Muscle of leg (tissue), 16 donors: ENCODE measurements around the gene FOXP3. TPM values are rescaled to one million over a fixed set of nuclear protein-coding genes. Genes with fewer than 3 reads are reported as not detected.
"Not testable (repeated sequence)": the region's sequence is repeated elsewhere in the genome, so short reads cannot be mapped to it uniquely, and the experiment has no call there.

Experiments used
- DNase-seq: peaks from one replicate; pipeline ENCODE4 v3.0.0; 2013
- H3K27ac ChIP-seq: one replicate; pipeline ENCODE4 v1.5.1; 2013; ENCODE audit warnings: mild to moderate bottlenecking, low read length, control low read depth
- H3K27me3 ChIP-seq: one replicate; pipeline ENCODE4 v1.6.1; 2013; ENCODE audit warnings: low read length; ENCODE audit not compliant: control insufficient read depth, insufficient read depth
- H3K36me3 ChIP-seq: one replicate; pipeline ENCODE4 v1.6.1; 2013; ENCODE audit warnings: low read length; ENCODE audit not compliant: control insufficient read depth, insufficient read depth
- H3K4me1 ChIP-seq: one replicate; pipeline ENCODE4 v1.6.1; 2013; ENCODE audit warnings: low read length; ENCODE audit not compliant: control insufficient read depth, insufficient read depth
- H3K4me3 ChIP-seq: one replicate; pipeline ENCODE4 v1.5.1; 2013; ENCODE audit warnings: low read length, control low read depth
- H3K9me3 ChIP-seq: replicated peaks from 2 replicates; pipeline ENCODE4 v1.6.1; 2013; ENCODE audit warnings: low read depth, low read length; ENCODE audit not compliant: control insufficient read depth
- WGBS: methylation state at CpG from one replicate; pipeline ENCODE4 v1.1.5; 2013; ENCODE audit warnings: missing lambda C conversion rate; ENCODE audit not compliant: insufficient coverage; 5-methylcytosine and 5-hydroxymethylcytosine counted together
- long read RNA-seq, 11 donors: transcript quantifications; one replicate each; lab custom pipeline, GENCODE V29; 2026
- polyA plus RNA-seq, 8 donors: library from polyadenylated mRNA; unstranded; fragments of 120-200 nt; gene quantifications; one replicate each; pipeline versions ENCODE4 v1.2.1 to v1.2.3, GENCODE V29; 2013; ENCODE audit warnings: inconsistent platforms in 1 of 8, low replicate concordance in 1 of 8; ENCODE audit not compliant: insufficient read length in 8 of 8, insufficient read depth in 1 of 8
- total RNA-seq: library from RNA; stranded (reverse); fragments of 120-200 nt; gene quantifications from one replicate; pipeline ENCODE4 v1.2.4, GENCODE V29; 2013

FOXP3 gene, protein sequence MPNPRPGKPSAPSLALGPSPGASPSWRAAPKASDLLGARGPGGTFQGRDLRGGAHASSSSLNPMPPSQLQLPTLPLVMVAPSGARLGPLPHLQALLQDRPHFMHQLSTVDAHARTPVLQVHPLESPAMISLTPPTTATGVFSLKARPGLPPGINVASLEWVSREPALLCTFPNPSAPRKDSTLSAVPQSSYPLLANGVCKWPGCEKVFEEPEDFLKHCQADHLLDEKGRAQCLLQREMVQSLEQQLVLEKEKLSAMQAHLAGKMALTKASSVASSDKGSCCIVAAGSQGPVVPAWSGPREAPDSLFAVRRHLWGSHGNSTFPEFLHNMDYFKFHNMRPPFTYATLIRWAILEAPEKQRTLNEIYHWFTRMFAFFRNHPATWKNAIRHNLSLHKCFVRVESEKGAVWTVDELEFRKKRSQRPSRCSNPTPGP
- total RNA-seq: 0.04 TPM
- under 1 TPM; 0.24 to 0.68 (median 0.54) TPM for polyA plus RNA-seq
- long read RNA-seq, donor 1: 0 reads
- long read RNA-seq, donor 2: 0 reads
- long read RNA-seq, donor 3: 0 reads
- long read RNA-seq, donor 4: 0 reads
- long read RNA-seq, donor 5: 0 reads
- long read RNA-seq, donor 6: 0 reads
- long read RNA-seq, donor 7: 0 reads
- long read RNA-seq, donor 8: 0 reads
- long read RNA-seq, donor 9: 0 reads
- long read RNA-seq, donor 10: 0 reads
- long read RNA-seq, donor 11: 0 reads

DNA sequence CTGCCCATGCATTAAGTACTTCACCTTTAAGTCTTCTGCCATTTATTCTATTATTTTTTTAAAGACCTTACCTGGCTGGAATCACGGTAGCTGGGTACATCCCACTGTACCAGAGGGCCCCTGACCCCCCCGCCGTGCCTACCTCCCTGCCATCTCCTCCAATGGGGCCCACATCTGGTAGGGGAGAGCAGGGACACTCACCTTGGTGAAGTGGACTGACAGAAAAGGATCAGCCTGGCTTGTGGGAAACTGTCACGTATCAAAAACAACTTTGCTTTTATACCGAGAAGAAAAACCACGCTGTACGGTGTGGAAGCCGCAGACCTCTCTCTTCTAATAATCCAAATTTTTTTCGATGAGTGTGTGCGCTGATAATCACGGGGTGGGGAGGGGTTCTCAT lies at the start of gene FOXP3:
TSS of gene FOXP3 (minus strand) at position 251 of the 400 bp plus-strand sequence. CDS start 6,205 bp downstream, outside the sequence.
- Histone ChIP-seq H3K36me3 (no peaks in the 10 kb centered on the region), H3K9me3 (no peaks in the 10 kb centered on the region), H3K4me1 (no peaks in the 10 kb centered on the region), H3K27ac (no peak within 1 kb of the TSS), H3K27me3 (no peaks in the 10 kb centered on the region), H3K4me3 (no peak within 1 kb of the TSS)
- no peak for DNase-seq
- WGBS: 90% methylated on average over 2 of the region's 11 CpGs

DNA sequence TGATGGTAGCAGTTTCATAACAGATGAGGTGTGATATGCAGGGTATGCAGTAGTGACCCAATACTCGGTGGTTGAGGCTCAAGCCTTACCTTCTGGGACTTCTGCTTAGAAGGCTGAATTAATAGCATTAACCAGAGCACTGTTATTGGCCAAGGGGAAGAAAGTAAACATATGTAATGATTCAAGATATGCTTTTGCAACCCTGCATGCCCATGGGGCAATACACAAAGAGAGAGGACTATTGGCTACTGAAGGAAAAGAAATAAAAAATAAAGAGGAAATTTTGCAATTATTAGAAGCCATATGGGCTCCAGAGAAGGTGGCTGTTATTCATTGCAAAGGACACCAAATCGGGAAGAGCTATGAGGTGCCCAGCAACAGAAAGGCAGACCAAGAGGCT lies 47.7 kb upstream of the FOXP3 start:
- no peak for DNase-seq
- Histone ChIP-seq H3K9me3 (no peaks in the 10 kb centered on the region), H3K27ac (no peak overlapping the region), H3K4me1 (peaks cover 5% of the 10 kb centered on the region), H3K36me3 (no peaks in the 10 kb centered on the region), H3K27me3 (peaks cover 2% of the 10 kb centered on the region), H3K4me3 (no peak overlapping the region)
- WGBS: 74% methylated on average over 2 of the region's 2 CpGs

DNA sequence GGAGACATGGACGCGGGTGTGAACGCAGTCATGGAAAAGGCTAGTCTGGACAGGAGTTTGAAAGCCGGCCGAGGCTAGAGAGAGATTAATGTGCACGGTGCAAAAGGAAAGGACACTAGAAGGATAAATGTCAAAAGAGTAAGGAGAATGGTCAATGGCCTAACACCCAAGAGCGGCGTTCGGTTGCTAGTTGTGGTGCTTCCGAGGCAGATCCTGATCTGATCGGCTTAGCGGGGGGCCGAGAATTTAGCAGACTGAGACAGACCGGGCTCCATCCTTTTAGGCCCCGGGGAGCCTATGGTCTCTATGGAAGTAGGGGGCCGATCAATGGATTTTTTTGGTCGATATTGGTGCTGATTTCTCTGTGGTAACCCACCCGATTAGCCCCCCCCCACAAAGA lies 45.9 kb upstream of the FOXP3 start:
- Histone ChIP-seq H3K9me3 (no peaks in the 10 kb centered on the region), H3K36me3 (no peaks in the 10 kb centered on the region), H3K4me1 (peaks cover 5% of the 10 kb centered on the region), H3K27ac (no peak overlapping the region), H3K27me3 (peaks cover 2% of the 10 kb centered on the region), H3K4me3 (no peak overlapping the region)
- no peak for DNase-seq
- 73% methylated on average over 13 of the region's 18 CpGs for WGBS

DNA sequence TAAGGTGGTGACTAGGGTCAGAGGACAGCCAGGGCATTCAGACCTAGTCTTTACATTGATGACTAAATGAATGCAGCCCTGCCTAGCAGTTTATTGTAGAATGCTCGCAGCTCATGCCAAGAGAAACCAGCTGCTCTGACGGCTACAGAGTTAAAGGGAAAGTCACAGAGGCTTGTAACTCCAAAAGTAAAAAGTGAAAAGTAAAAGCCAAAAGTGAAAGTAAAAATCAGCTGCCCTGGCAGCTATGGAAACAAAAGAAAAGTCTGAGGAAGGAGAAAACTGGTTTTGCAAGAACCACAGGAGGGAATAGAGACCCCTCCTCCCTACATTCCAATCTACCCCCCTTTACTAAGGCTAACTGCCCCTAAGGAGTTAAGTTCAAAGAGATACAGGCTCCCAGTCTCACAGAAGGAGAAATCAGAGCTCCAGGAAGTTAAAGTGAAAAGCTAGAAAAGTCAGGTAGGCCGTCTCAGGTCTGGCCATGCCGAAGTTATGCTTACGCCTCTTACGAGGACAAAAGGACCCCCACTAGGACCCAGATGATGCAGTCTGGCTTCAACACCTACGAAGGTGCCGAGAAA lies 45.0 kb upstream of the FOXP3 start:
- Histone ChIP-seq H3K27me3 (peaks cover 2% of the 10 kb centered on the region), H3K4me1 (peaks cover 5% of the 10 kb centered on the region), H3K4me3 (peak overlapping the region; percentile 19), H3K36me3 (no peaks in the 10 kb centered on the region), H3K27ac (no peak overlapping the region), H3K9me3 (no peaks in the 10 kb centered on the region)
- 24% methylated on average over 3 of the region's 8 CpGs for WGBS
- peak; percentile 55 for DNase-seq

DNA sequence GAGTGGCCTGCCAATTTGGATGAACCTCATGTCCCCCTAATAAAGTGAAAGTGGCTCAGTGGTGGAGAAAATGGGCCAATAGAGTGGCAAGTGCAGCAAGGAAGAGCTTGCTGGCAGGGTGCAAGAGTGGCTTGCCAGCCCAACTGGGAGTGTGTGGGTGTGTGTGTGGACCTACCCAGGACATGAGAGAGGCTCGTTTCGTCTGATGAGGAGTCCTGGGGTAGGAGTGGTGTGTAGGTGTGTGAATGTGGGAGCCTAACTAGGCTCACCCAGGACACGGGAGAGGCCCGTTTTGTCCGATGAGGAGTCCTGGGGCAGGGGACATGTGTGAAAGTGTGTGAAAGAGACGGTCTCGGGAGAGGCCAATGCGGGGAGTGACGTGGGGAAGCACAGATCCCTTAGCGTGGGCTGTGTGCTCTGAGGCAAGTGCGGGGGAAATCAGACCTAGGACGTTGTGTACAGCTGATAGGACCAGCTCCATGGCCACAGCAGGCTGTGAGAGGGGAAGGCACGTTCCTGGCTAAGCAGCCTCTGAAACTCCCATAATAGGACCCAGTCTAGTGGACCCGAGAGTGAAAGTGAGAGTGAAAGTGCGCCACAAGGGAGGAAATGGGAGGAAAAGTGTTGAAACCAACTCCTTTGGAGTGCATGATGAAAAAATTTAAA lies 44.2 kb upstream of the FOXP3 start:
- Histone ChIP-seq H3K9me3 (no peaks in the 10 kb centered on the region), H3K27me3 (peaks cover 2% of the 10 kb centered on the region), H3K4me1 (peaks cover 5% of the 10 kb centered on the region), H3K27ac (no peak overlapping the region), H3K36me3 (no peaks in the 10 kb centered on the region), H3K4me3 (no peak overlapping the region)
- WGBS: 63% methylated on average over 13 of the region's 15 CpGs
- peak; percentile 34 for DNase-seq

DNA sequence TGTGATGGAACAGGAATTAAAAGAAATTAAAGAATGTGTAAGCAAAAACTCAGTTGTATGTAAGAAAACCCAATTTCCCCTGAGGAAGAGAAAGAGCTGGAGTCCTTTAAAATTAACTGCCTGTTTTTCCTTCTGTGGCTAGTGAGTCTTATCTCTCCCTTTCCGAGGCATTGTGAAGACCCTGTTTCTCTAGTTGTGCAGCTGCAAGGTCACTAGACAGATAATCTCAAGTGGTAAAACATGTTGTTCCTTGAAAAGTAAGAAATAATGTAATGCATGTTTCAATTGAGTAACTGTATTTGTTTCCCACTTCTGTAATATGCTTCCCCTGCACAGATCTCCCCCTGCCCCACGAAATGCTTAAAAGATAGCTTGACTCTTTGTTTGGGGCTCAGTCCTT lies 43.3 kb upstream of the FOXP3 start:
- not testable (repeated sequence) for H3K27ac ChIP-seq
- no CpG with 5 or more reads among the region's 2 CpGs for WGBS

DNA sequence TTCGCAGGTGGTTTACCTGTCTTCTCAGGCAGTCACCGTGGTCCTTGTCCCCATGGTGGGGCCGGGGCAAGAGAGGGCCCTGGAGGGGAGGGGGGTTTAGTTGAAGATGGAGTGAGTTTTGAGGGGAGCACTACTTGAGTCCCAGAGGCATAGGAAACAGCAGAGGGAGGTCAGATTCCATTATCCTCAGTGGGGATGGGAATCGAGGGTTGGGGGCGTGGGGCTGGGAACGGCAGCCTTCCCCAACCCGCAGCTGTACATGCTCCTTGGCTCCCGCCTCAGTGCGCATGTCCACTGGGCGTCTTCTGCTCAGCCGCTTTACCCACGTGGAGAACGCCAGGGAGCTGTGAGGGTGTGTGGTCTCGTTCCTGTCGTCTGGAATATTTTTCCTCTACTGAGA lies 38.8 kb upstream of the FOXP3 start, which contains the start of gene GAGE10:
TSS of gene GAGE10 (plus strand) at position 301 of the 400 bp plus-strand sequence. CDS start 1,214 bp downstream, outside the sequence.
- Histone ChIP-seq H3K27me3 (no peaks in the 10 kb centered on the region), H3K4me3 (no peak within 1 kb of the TSS), H3K9me3 (no peaks in the 10 kb centered on the region), H3K27ac (no peak within 1 kb of the TSS), H3K36me3 (no peaks in the 10 kb centered on the region), H3K4me1 (no peaks in the 10 kb centered on the region)
- 75% methylated on average over 11 of the region's 15 CpGs for WGBS
- no peak for DNase-seq

More for the DNA sequence above, 43.3 kb upstream of the FOXP3 start:
- not testable (repeated sequence) for H3K4me3 ChIP-seq, DNase-seq, H3K27me3 ChIP-seq, H3K4me1 ChIP-seq, H3K9me3 ChIP-seq, H3K36me3 ChIP-seq

DNA sequence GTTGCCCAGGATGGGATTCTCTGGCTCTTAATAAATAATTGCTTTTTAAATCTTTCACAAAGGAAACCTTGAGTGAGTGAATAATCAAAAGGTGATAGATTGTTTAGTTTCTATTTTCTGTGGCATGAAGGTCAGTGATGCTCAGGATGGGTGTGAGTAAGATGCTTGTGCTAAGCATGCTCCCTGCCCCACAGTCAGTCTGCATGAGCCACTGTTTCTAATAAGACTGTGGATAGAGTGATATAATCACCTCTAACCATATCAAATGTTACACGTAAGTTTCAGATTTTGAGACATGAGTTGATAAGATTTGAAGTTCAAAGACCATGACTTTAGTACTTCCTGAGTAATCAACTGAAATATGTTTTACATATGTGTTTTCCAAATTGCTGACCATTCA lies 36.2 kb upstream of the FOXP3 start:
- H3K36me3 ChIP-seq: no peaks in the 10 kb centered on the region
- no peaks in the 10 kb centered on the region for H3K27me3 ChIP-seq
- no peak overlapping the region for H3K4me3 ChIP-seq
- DNase-seq: no peak
- no CpG with 5 or more reads among the region's 1 CpG for WGBS
- H3K9me3 ChIP-seq: no peaks in the 10 kb centered on the region
- H3K4me1 ChIP-seq: no peaks in the 10 kb centered on the region
- no peak overlapping the region for H3K27ac ChIP-seq

DNA sequence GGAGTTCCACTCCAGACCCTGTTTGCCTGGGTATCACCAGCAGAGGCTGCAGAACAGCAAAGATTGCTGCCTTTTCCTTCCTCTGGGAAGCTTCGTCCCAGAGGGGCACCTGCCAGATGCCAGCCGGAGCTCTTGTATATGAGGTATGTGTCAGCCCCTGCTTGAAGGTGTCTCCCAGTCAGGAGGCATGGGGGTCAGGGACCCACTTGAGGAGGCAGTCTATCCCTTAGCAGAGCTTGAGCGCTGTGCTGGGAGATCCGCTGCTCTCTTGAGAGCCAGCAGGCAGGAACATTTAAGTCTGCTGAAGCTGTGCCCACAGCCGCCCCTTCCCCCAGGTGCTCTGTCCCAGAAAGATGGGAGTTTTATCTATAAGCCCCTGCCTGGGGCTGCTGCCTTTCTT lies 34.8 kb upstream of the FOXP3 start:
- DNase-seq, H3K4me3 ChIP-seq, H3K4me1 ChIP-seq, H3K27me3 ChIP-seq, H3K36me3 ChIP-seq, H3K9me3 ChIP-seq, H3K27ac ChIP-seq: not testable (repeated sequence)
- 65% methylated on average over 3 of the region's 5 CpGs for WGBS
